IMR-90 (cell line): ENCODE results near the gene PPBP. TPM values are rescaled to one million over a fixed set of nuclear protein-coding genes. Genes with fewer than 3 reads are reported as not detected.

Experiments
- ATAC-seq: fragments of 200-7000 bp; cut with Tn5 transposase; 2 replicates; pipeline ENCODE4 v1.9.1; 2020; ENCODE audit warnings: low read depth, mild to moderate bottlenecking, moderate library complexity
- BruUV-seq: library from RNA; stranded (reverse); fragments of 400-500 nt; replicated peaks from 2 replicates; lab custom pipeline; 2021; lab: Mats Ljungman, UMichigan
- CTCF ChIA-PET: fragments of 300-600 bp; formaldehyde crosslinking; extraction: SDS; loops from one replicate; lab custom pipeline; 2021; ENCODE audit warnings: antibody characterized with exemption; lab: Yijun Ruan, JAX
- POLR2A ChIA-PET: fragments of 300-600 bp; sonication (Branson Sonifier 250); formaldehyde crosslinking; loops from one replicate; lab custom pipeline; 2022; ENCODE audit warnings: antibody characterized with exemption; ENCODE audit not compliant: unreplicated experiment; lab: Charles Lee
- DNase-seq: peaks from one replicate; pipeline ENCODE4 v3.0.0; 2013
- H2AFZ ChIP-seq: replicated peaks from 2 replicates; pipeline ENCODE3; 2013; ENCODE audit warnings: low read length, mild to moderate bottlenecking; ENCODE audit not compliant: poor library complexity
- H2AK5ac ChIP-seq: 2 replicates; pipeline ENCODE4 v1.6.1; 2013; ENCODE audit warnings: low read depth, low read length, inconsistent platforms
- H2AK9ac ChIP-seq: replicated peaks from 2 replicates; pipeline ENCODE3; 2013; ENCODE audit warnings: mild to moderate bottlenecking, low read depth, low read length, moderate library complexity; ENCODE audit not compliant: poor library complexity
- H2BK120ac ChIP-seq: 2 replicates; pipeline ENCODE4 v1.6.1; 2013; ENCODE audit warnings: low read depth, low read length, inconsistent platforms
- H2BK15ac ChIP-seq: 3 replicates; pipeline ENCODE4 v1.6.1; 2013; ENCODE audit warnings: low read depth, low read length, inconsistent platforms
- H2BK20ac ChIP-seq: 2 replicates; pipeline ENCODE4 v1.6.1; 2013; ENCODE audit warnings: low read depth, mild to moderate bottlenecking, inconsistent platforms, low read length, moderate library complexity
- H2BK5ac ChIP-seq: 2 replicates; pipeline ENCODE4 v1.6.1; 2013; ENCODE audit warnings: mild to moderate bottlenecking, low read depth, low read length, inconsistent platforms; ENCODE audit not compliant: poor library complexity, severe bottlenecking
- H3K14ac ChIP-seq: replicated peaks from 2 replicates; pipeline ENCODE4 v1.6.1; 2013; ENCODE audit warnings: low read depth, low read length, inconsistent platforms
- H3K18ac ChIP-seq: 2 replicates; pipeline ENCODE4 v1.6.1; 2013; ENCODE audit warnings: low read depth, low read length, control low read depth
- H3K23ac ChIP-seq: 2 replicates; pipeline ENCODE4 v1.6.1; 2013; ENCODE audit warnings: low read depth, low read length, inconsistent platforms
- H3K27ac ChIP-seq: 2 replicates; pipeline ENCODE4 v1.5.1; 2013; ENCODE audit warnings: mild to moderate bottlenecking, control low read depth, low read length; ENCODE audit not compliant: insufficient read depth
- H3K27me3 ChIP-seq: 2 replicates; pipeline ENCODE4 v1.6.1; 2013; ENCODE audit warnings: low read length; ENCODE audit not compliant: control insufficient read depth, insufficient read depth
- H3K36me3 ChIP-seq: 2 replicates; pipeline ENCODE4 v1.6.1; 2013; ENCODE audit warnings: low read length, mixed read lengths; ENCODE audit not compliant: control insufficient read depth, insufficient read depth
- H3K4ac ChIP-seq: 2 replicates; pipeline ENCODE4 v1.6.1; 2013; ENCODE audit warnings: low read depth, low read length, inconsistent platforms
- H3K4me1 ChIP-seq: 2 replicates; pipeline ENCODE4 v1.6.1; 2013; ENCODE audit warnings: low read length, mixed read lengths; ENCODE audit not compliant: control insufficient read depth, insufficient read depth
- H3K4me2 ChIP-seq: 2 replicates; pipeline ENCODE4 v1.6.1; 2013; ENCODE audit warnings: low read depth, mild to moderate bottlenecking, control low read depth, low read length, moderate library complexity
- H3K4me3 ChIP-seq: 2 replicates; pipeline ENCODE4 v1.5.1; 2013; ENCODE audit warnings: low read depth, mild to moderate bottlenecking, control low read depth, low read length, moderate library complexity; ENCODE audit not compliant: insufficient read depth
- H3K56ac ChIP-seq: 2 replicates; pipeline ENCODE4 v1.6.1; 2013; ENCODE audit warnings: low read length, inconsistent platforms; ENCODE audit not compliant: insufficient read depth; ENCODE audit errors: extremely low read depth
- H3K79me1 ChIP-seq, 2 experiments: 2 replicates each; pipeline ENCODE4 v1.6.1; 2013; ENCODE audit warnings: low read length in 2 of 2, inconsistent platforms in 1 of 2, low read depth in 1 of 2
- H3K9ac ChIP-seq: 2 replicates; pipeline ENCODE4 v1.6.1; 2013; ENCODE audit warnings: low read depth, low read length, control low read depth
- H3K9me1 ChIP-seq: 2 replicates; pipeline ENCODE4 v1.6.1; 2013; ENCODE audit warnings: low read length, inconsistent platforms; ENCODE audit not compliant: insufficient read depth
- H3K9me3 ChIP-seq: 2 replicates; pipeline ENCODE4 v1.6.1; 2013; ENCODE audit warnings: low read length; ENCODE audit not compliant: control insufficient read depth, insufficient read depth
- H4K20me1 ChIP-seq: 2 replicates; pipeline ENCODE4 v1.6.1; 2013; ENCODE audit warnings: low read length, inconsistent platforms; ENCODE audit not compliant: insufficient read depth
- H4K5ac ChIP-seq: 2 replicates; pipeline ENCODE4 v1.6.1; 2013; ENCODE audit warnings: mild to moderate bottlenecking, low read depth, low read length, control low read depth
- H4K8ac ChIP-seq, 2 experiments: 2 replicates each; pipeline ENCODE4 v1.6.1; 2013; ENCODE audit warnings: low read depth in 2 of 2, low read length in 2 of 2, control low read depth in 1 of 2, inconsistent platforms in 1 of 2
- H4K91ac ChIP-seq: 2 replicates; pipeline ENCODE4 v1.6.1; 2013; ENCODE audit warnings: low read depth, low read length, inconsistent platforms; ENCODE audit not compliant: insufficient read depth
- CHD1 ChIP-seq: IDR thresholded peaks from 2 replicates; pipeline ENCODE4 v1.6.1; 2012; ENCODE audit warnings: low read depth, low read length, improper control_type of control experiment
- CTCF ChIP-seq: conservative IDR thresholded peaks from 2 replicates; pipeline ENCODE4 v1.5.1; 2012; ENCODE audit warnings: mild to moderate bottlenecking, low read depth, low read length, improper control_type of control experiment
- ELK1 ChIP-seq: fragments of 150-350 bp; IDR thresholded peaks from 2 replicates; pipeline ENCODE4 v1.6.1; 2016; ENCODE audit warnings: low read depth, mild to moderate bottlenecking, low read length, moderate library complexity, borderline replicate concordance
- MAZ ChIP-seq: IDR thresholded peaks from 2 replicates; pipeline ENCODE4 v1.6.1; 2012; ENCODE audit warnings: low read depth, mild to moderate bottlenecking, low read length, improper control_type of control experiment, moderate library complexity, borderline replicate concordance
- MXI1 ChIP-seq: IDR thresholded peaks from 2 replicates; pipeline ENCODE4 v1.6.1; 2012; ENCODE audit warnings: low read depth, mild to moderate bottlenecking, low read length, moderate library complexity, borderline replicate concordance
- SMC3 ChIP-seq: fragments of 150-350 bp; IDR thresholded peaks from 2 replicates; pipeline ENCODE4 v1.6.1; 2016; ENCODE audit warnings: low read depth, mild to moderate bottlenecking, antibody characterized with exemption, low read length, moderate library complexity
- WGBS, 2 experiments: methylation state at CpG; one replicate each; pipeline versions ENCODE4 v1.1.5 to v1.1.7; 2013; ENCODE audit warnings: missing lambda C conversion rate in 2 of 2; ENCODE audit not compliant: insufficient read length in 1 of 2; ENCODE audit errors: extremely low coverage in 2 of 2; 5-methylcytosine and 5-hydroxymethylcytosine counted together
- dilution Hi-C: fragments of 300-500 bp; cut with HindIII; formaldehyde crosslinking; loops from one replicate; pipeline ENCODE4 v1.14.3; 2018; ENCODE audit warnings: low sequenced_read_pairs; ENCODE audit not compliant: unreplicated experiment
- in situ Hi-C: fragments of 300-500 bp; cut with MboI; formaldehyde crosslinking; loops from 3 replicates; pipeline ENCODE4 v1.14.3; 2019; ENCODE audit warnings: low sequenced_read_pairs, inconsistent platforms, mixed read lengths
- intact Hi-C: fragments of 100-400 bp; cut with micrococcal nuclease; formaldehyde crosslinking; loops from 2 replicates; pipeline ENCODE4 v1.10.0; 2022
- polyA plus RNA-seq, 3 experiments: library from polyadenylated mRNA; depleted of rRNA; stranded (reverse); fragments of >200 nt; gene quantifications; 2 replicates each; pipeline ENCODE4 v1.2.3, GENCODE V29; 2012; ENCODE audit warnings: low replicate concordance in 1 of 3
- total RNA-seq: library from RNA; depleted of rRNA; stranded (reverse); fragments of >200 nt; gene quantifications from 2 replicates; pipeline ENCODE4 v1.2.3, GENCODE V29; 2012

PPBP gene
- total and polyA plus RNA-seq, 2 of the 4 experiments (the other 2 are of a cell fraction) = not detected

- POLR2A ChIA-PET = no interaction called here
- no peaks in the 10 kb centered on the region for H3K27me3 ChIP-seq
- H3K79me1 ChIP-seq = no peaks in the 10 kb centered on the region
- no peaks in the 10 kb centered on the region for H3K4me1 ChIP-seq
- H2AK5ac ChIP-seq = no peak overlapping the region
- H2BK5ac ChIP-seq = no peak overlapping the region
- no peak overlapping the region for H3K4me3 ChIP-seq
- dilution Hi-C loops (no loop called here), in situ Hi-C loops (no loop called here), intact Hi-C loops (no loop called here)
- WGBS, 2 experiments = no CpG with 5 or more reads among the region's 1 CpG
- no peak for ATAC-seq
- H3K36me3 ChIP-seq = no peaks in the 10 kb centered on the region
- H2AFZ ChIP-seq = no peak overlapping the region
- H2AK9ac ChIP-seq = no peak overlapping the region
- no peak overlapping the region for H4K8ac ChIP-seq
- H2BK15ac ChIP-seq = no peak overlapping the region
- no peak overlapping the region for H3K18ac ChIP-seq
- H3K9me3 ChIP-seq = no peaks in the 10 kb centered on the region
- H2BK120ac ChIP-seq = no peak overlapping the region
- H4K91ac ChIP-seq = no peak overlapping the region
- H3K56ac ChIP-seq = no peak overlapping the region
- no peak overlapping the region for H3K23ac ChIP-seq
- H3K14ac ChIP-seq = no peak overlapping the region
- no peak overlapping the region for H3K4ac ChIP-seq
- CTCF ChIA-PET = no interaction called here
- no peak overlapping the region for H3K9ac ChIP-seq
- DNase-seq = no peak
- no peak overlapping the region for H2BK20ac ChIP-seq
- H3K27ac ChIP-seq = no peak overlapping the region
- no peaks in the 10 kb centered on the region for H4K20me1 ChIP-seq
- BruUV-seq = no TSS peak
- TF ChIP-seq MXI1 (no peak), ELK1 (no peak), SMC3 (no peak), CTCF (no peak), CHD1 (no peak), MAZ (no peak)
- H3K9me1 ChIP-seq = 0 out of 2 replicates have a peak, but pooled peaks cover 2% of the 10 kb centered on the region
- no peak overlapping the region for H3K4me2 ChIP-seq
- no peak overlapping the region for H4K5ac ChIP-seq
Observed at GRCh38 chr4:74028504-74028903, 40.5 kb upstream of the PPBP start.
